ENCODE measurements around the gene KIAA1755. TPM values are rescaled to one million over a fixed set of nuclear protein-coding genes. Genes with fewer than 3 reads are reported as not detected.

The KIAA1755 gene
- total and polyA plus RNA-seq, 10 of the 15 experiments (the other 5 are each of a cell fraction or from before 2014, with no cell fraction given), result not detected

- SMC1A ChIA-PET (ENCODE audit: uncharacterized antibody, unreplicated experiment), result no interaction called here
- no peak overlapping the region for H3K4me3 ChIP-seq
- no peak for TF ChIP-seq ATF7 (IDR thresholded peaks at IDR 0.05; ENCODE audit: low read depth)
- H3K27me3 ChIP-seq (replicated peaks in 1 of 2; ENCODE audit: control insufficient read depth in 2 of 2, insufficient read depth in 2 of 2, low read length in 1 of 2), result no peaks in the 10 kb centered on the region
- no peaks in the 10 kb centered on the region for H3K4me1 ChIP-seq (ENCODE audit: control insufficient read depth, insufficient read depth, low read length)
- CTCF ChIA-PET, result no interaction called here
- peaks cover 11% of the 10 kb centered on the region; the same call in 2 of the 3 replicates for H3K9me3 ChIP-seq (replicated peaks; ENCODE audit: control insufficient read depth, insufficient read depth, low read length)
- H3K36me3 ChIP-seq (ENCODE audit: control insufficient read depth in 2 of 2, insufficient read depth in 2 of 2, low read length in 1 of 2), result no peaks in the 10 kb centered on the region
- intact Hi-C loops (cut with micrococcal nuclease; ENCODE audit: unreplicated experiment) (no loop called here), in situ Hi-C loops (cut with MboI) (no loop called here)
- no peaks in the 10 kb centered on the region for H4K20me1 ChIP-seq (ENCODE audit: control insufficient read depth, insufficient read depth)
- H3K27ac ChIP-seq (ENCODE audit: control insufficient read depth, insufficient read depth), result no peak overlapping the region
- no peaks in the 10 kb centered on the region for H3K79me2 ChIP-seq (ENCODE audit: control insufficient read depth, insufficient read depth, low read length)
- no TSS peak for BruUV-seq (replicated peaks)
- whole genome bisulfite sequencing (ENCODE audit: insufficient coverage, insufficient replicate concordance, low lambda C conversion rate, missing lambda C conversion rate), result 50% methylated on average over 14 of the region's 14 CpGs
- DNase-seq (ENCODE audit: low read depth, low spot score) (no peak), ATAC-seq (no peak), FAIRE-seq (no peak)
- RAD21 ChIA-PET (ENCODE audit: unreplicated experiment), result no interaction called here
- no peak overlapping the region for H3K4me2 ChIP-seq (ENCODE audit: control insufficient read depth, insufficient read depth)
- H3K9ac ChIP-seq (ENCODE audit: control insufficient read depth, insufficient read depth, low read length), result no peak overlapping the region
- POLR2A ChIA-PET, result no interaction called here
- no peak overlapping the region for H2AFZ ChIP-seq (ENCODE audit: control insufficient read depth, low read depth, low read length)
These were observed 14.0 kb downstream of the KIAA1755 start for GRCh38 chr20:38246357-38247165.

GRCh38 chr20:38245753-38246152 lies 14.8 kb downstream of the KIAA1755 start:
- Histone ChIP-seq H3K79me2 (ENCODE audit: control insufficient read depth, insufficient read depth, low read length) (no peaks in the 10 kb centered on the region), H3K9ac (ENCODE audit: control insufficient read depth, insufficient read depth, low read length) (no peak overlapping the region), H3K4me1 (ENCODE audit: control insufficient read depth, insufficient read depth, low read length) (no peaks in the 10 kb centered on the region), H3K4me2 (ENCODE audit: control insufficient read depth, insufficient read depth) (no peak overlapping the region), H3K27ac (ENCODE audit: control insufficient read depth, insufficient read depth) (no peak overlapping the region), H3K36me3 (ENCODE audit: control insufficient read depth in 2 of 2, insufficient read depth in 2 of 2, low read length in 1 of 2) (no peaks in the 10 kb centered on the region), H3K9me3 (replicated peaks; ENCODE audit: control insufficient read depth, insufficient read depth, low read length) (peaks cover 11% of the 10 kb centered on the region; the same call in 2 of the 3 replicates), H2AFZ (ENCODE audit: control insufficient read depth, low read depth, low read length) (no peak overlapping the region), H3K27me3 (replicated peaks in 1 of 2; ENCODE audit: control insufficient read depth in 2 of 2, insufficient read depth in 2 of 2, low read length in 1 of 2) (no peaks in the 10 kb centered on the region), H3K4me3 (no peak overlapping the region), H4K20me1 (ENCODE audit: control insufficient read depth, insufficient read depth) (no peaks in the 10 kb centered on the region)
- ATAC-seq (no peak), DNase-seq (ENCODE audit: low read depth, low spot score) (no peak), FAIRE-seq (no peak)
- CTCF ChIA-PET, result no interaction called here
- POLR2A ChIA-PET, result no interaction called here
- RAD21 ChIA-PET (ENCODE audit: unreplicated experiment), result no interaction called here
- intact Hi-C loops (cut with micrococcal nuclease; ENCODE audit: unreplicated experiment) (no loop called here), in situ Hi-C loops (cut with MboI) (no loop called here)
- no TSS peak for BruUV-seq (replicated peaks)
- TF ChIP-seq FOXM1 (IDR thresholded peaks at IDR 0.05; ENCODE audit: low read depth, low read length), result no peak
- WGBS (ENCODE audit: insufficient coverage, insufficient replicate concordance, low lambda C conversion rate, missing lambda C conversion rate), result 40% methylated on average over 9 of the region's 9 CpGs
- SMC1A ChIA-PET (ENCODE audit: uncharacterized antibody, unreplicated experiment), result no interaction called here

Measured in GM12878 (cell line).